GM23248 (cell line): ENCODE measurements around the gene KCTD17. TPM values are rescaled to one million over a fixed set of nuclear protein-coding genes. Genes with fewer than 3 reads are reported as not detected.

Experiments
- DNase-seq: peaks from one replicate; pipeline ENCODE4 v3.0.0-alpha.2; 2015
- H2AFZ ChIP-seq: fragments of 200-600 bp; sonication (generic); 2 replicates; pipeline ENCODE4 v1.6.1; 2016; ENCODE audit warnings: antibody characterized with exemption
- H3F3A ChIP-seq: fragments of 200-600 bp; sonication (generic); 2 replicates; pipeline ENCODE4 v1.6.1; 2016; ENCODE audit warnings: mild to moderate bottlenecking, antibody characterized with exemption, mixed run types; ENCODE audit not compliant: insufficient read depth
- H3K27ac ChIP-seq: fragments of 200-600 bp; sonication (generic); 2 replicates; pipeline ENCODE4 v1.5.1; 2016; ENCODE audit warnings: mild to moderate bottlenecking
- H3K27me3 ChIP-seq: fragments of 200-600 bp; sonication (generic); replicated peaks from 2 replicates; pipeline ENCODE4 v1.6.1; 2016; ENCODE audit warnings: mild to moderate bottlenecking; ENCODE audit not compliant: insufficient read depth
- H3K36me3 ChIP-seq: fragments of 200-600 bp; sonication (generic); 2 replicates; pipeline ENCODE4 v1.6.1; 2016; ENCODE audit warnings: low read depth, mild to moderate bottlenecking
- H3K4me1 ChIP-seq: fragments of 200-600 bp; sonication (generic); 2 replicates; pipeline ENCODE4 v1.6.1; 2016; ENCODE audit warnings: mild to moderate bottlenecking; ENCODE audit not compliant: insufficient read depth
- H3K4me2 ChIP-seq: fragments of 200-600 bp; sonication (generic); one replicate; pipeline ENCODE4 v1.6.1; 2016; ENCODE audit warnings: mild to moderate bottlenecking; ENCODE audit not compliant: unreplicated experiment
- H3K4me3 ChIP-seq: fragments of 200-600 bp; sonication (generic); 2 replicates; pipeline ENCODE4 v1.5.1; 2016; ENCODE audit warnings: mild to moderate bottlenecking
- H3K79me2 ChIP-seq: fragments of 200-600 bp; sonication (generic); 2 replicates; pipeline ENCODE4 v1.6.1; 2016; ENCODE audit warnings: mild to moderate bottlenecking; ENCODE audit not compliant: insufficient read depth
- H3K9ac ChIP-seq: fragments of 200-600 bp; sonication (generic); 2 replicates; pipeline ENCODE4 v1.6.1; 2016; ENCODE audit warnings: mild to moderate bottlenecking
- H3K9me2 ChIP-seq: fragments of 200-600 bp; sonication (generic); 2 replicates; pipeline ENCODE4 v1.6.1; 2016; ENCODE audit warnings: mixed run types, mild to moderate bottlenecking, moderate library complexity; ENCODE audit not compliant: insufficient read depth
- H3K9me3 ChIP-seq: fragments of 200-600 bp; sonication (generic); one replicate; pipeline ENCODE4 v1.6.1; 2017; ENCODE audit warnings: low read depth
- H4K20me1 ChIP-seq: fragments of 200-600 bp; sonication (generic); 2 replicates; pipeline ENCODE4 v1.6.0; 2016; ENCODE audit not compliant: insufficient read depth
- EZH2 ChIP-seq: fragments of 200-600 bp; sonication (generic); IDR thresholded peaks from 2 replicates; pipeline ENCODE4 v1.6.1; 2018; ENCODE audit warnings: antibody characterized with exemption, mild to moderate bottlenecking; ENCODE audit not compliant: insufficient read depth, poor library complexity, severe bottlenecking
- EZH2phosphoT487 ChIP-seq: fragments of 200-600 bp; sonication (generic); IDR thresholded peaks from 2 replicates; pipeline ENCODE4 v1.6.1; 2018; ENCODE audit warnings: antibody characterized with exemption, moderate library complexity, mild to moderate bottlenecking, low read depth; ENCODE audit not compliant: insufficient read depth
- WGBS, 2 experiments: methylation state at CpG; one replicate each; pipeline ENCODE4 v1.1.6; 2015 to 2017; ENCODE audit warnings: low lambda C conversion rate in 2 of 2, low coverage in 1 of 2; ENCODE audit errors: missing lambda C conversion rate in 2 of 2; 5-methylcytosine and 5-hydroxymethylcytosine counted together
- in situ Hi-C: fragments of 300-500 bp; cut with MboI; formaldehyde crosslinking; loops from 2 replicates; pipeline ENCODE4 v1.15.0; 2020
- polyA plus RNA-seq: library from polyadenylated mRNA; unstranded; fragments of >200 nt; fragmentation: Nextera tagmentation; extraction: Ambion mirVana; gene quantifications from 2 replicates; pipeline ENCODE4 v1.2.1, GENCODE V29; 2016
- total RNA-seq: library from RNA; depleted of rRNA; stranded (reverse); fragments of >200 nt; shearing (Covaris generic); gene quantifications from 2 replicates; pipeline ENCODE4 v1.2.3, GENCODE V29; 2014

KCTD17 gene
- total and polyA plus RNA-seq, 2 experiments from 2014 or later, result 41.6 to 59.6 TPM

- Histone ChIP-seq H3K36me3 (no peaks in the 10 kb centered on the region), H3K27me3 (peaks cover 33% of the 10 kb centered on the region), H3K9me3 (no peaks in the 10 kb centered on the region), H3K4me3 (no peak overlapping the region), H3K9ac (no peak overlapping the region), H3K4me1 (peaks cover under 1% of the 10 kb centered on the region; the same call in 1 of the 2 replicates), H3K4me2 (no peak overlapping the region), H4K20me1 (no peaks in the 10 kb centered on the region), H2AFZ (no peak overlapping the region), H3K9me2 (no peaks in the 10 kb centered on the region), H3F3A (no peaks in the 10 kb centered on the region), H3K79me2 (no peaks in the 10 kb centered on the region), H3K27ac (no peak overlapping the region)
- in situ Hi-C loops, result no loop called here
- no peak for DNase-seq
- WGBS, 2 experiments, result 35 to 43% methylated on average over 6 of the region's 6 CpGs
- TF ChIP-seq EZH2phosphoT487, result no peak
- no peak for TF ChIP-seq EZH2
Measured at GRCh38 chr22:37092997-37093396, 41.5 kb downstream of the KCTD17 start.

GRCh38 chr22:37094239-37094638 is 42.7 kb downstream of the KCTD17 start:
- in situ Hi-C loops, result no loop called here
- no peaks in the 10 kb centered on the region for H4K20me1 ChIP-seq
- H3F3A ChIP-seq, result no peaks in the 10 kb centered on the region
- no peak overlapping the region for H3K9ac ChIP-seq
- H3K79me2 ChIP-seq, result no peaks in the 10 kb centered on the region
- H3K9me3 ChIP-seq, result no peaks in the 10 kb centered on the region
- no peaks in the 10 kb centered on the region for H3K4me1 ChIP-seq
- H3K36me3 ChIP-seq, result no peaks in the 10 kb centered on the region
- DNase-seq, result no peak
- no peak overlapping the region for H3K4me2 ChIP-seq
- no peaks in the 10 kb centered on the region for H3K9me2 ChIP-seq
- H2AFZ ChIP-seq, result no peak overlapping the region
- 0 to 3% methylated on average over 1 of the region's 1 CpG for WGBS, 2 experiments
- TF ChIP-seq EZH2 (no peak), EZH2phosphoT487 (no peak)
- H3K27me3 ChIP-seq, result peaks cover 34% of the 10 kb centered on the region
- H3K4me3 ChIP-seq, result no peak overlapping the region
- no peak overlapping the region for H3K27ac ChIP-seq

- Histone ChIP-seq H3K9me3 (no peaks in the 10 kb centered on the region), H4K20me1 (no peaks in the 10 kb centered on the region), H3K4me2 (no peak overlapping the region), H3K79me2 (no peaks in the 10 kb centered on the region), H3K27ac (no peak overlapping the region), H3K36me3 (no peaks in the 10 kb centered on the region), H3K27me3 (peaks cover 43% of the 10 kb centered on the region), H3K9me2 (no peaks in the 10 kb centered on the region), H3K4me3 (no peak overlapping the region), H3K4me1 (no peaks in the 10 kb centered on the region), H3F3A (no peaks in the 10 kb centered on the region), H3K9ac (no peak overlapping the region), H2AFZ (no peak overlapping the region)
- 59 to 61% methylated on average over 11 of the region's 11 CpGs for WGBS, 2 experiments
- TF ChIP-seq EZH2 (no peak), EZH2phosphoT487 (no peak)
- in situ Hi-C loops, result no loop called here
- DNase-seq, result no peak
Measured at GRCh38 chr22:37095113-37095512, 43.6 kb downstream of the KCTD17 start.

- no peak for DNase-seq
- no peak overlapping the region for H2AFZ ChIP-seq
- H3K9ac ChIP-seq, result no peak overlapping the region
- H3K9me2 ChIP-seq, result no peaks in the 10 kb centered on the region
- H3K36me3 ChIP-seq, result no peaks in the 10 kb centered on the region
- H3K79me2 ChIP-seq, result no peaks in the 10 kb centered on the region
- peaks cover 44% of the 10 kb centered on the region for H3K27me3 ChIP-seq
- in situ Hi-C loops, result no loop called here
- H3F3A ChIP-seq, result no peaks in the 10 kb centered on the region
- no peaks in the 10 kb centered on the region for H4K20me1 ChIP-seq
- H3K27ac ChIP-seq, result no peak overlapping the region
- no peaks in the 10 kb centered on the region for H3K4me1 ChIP-seq
- H3K4me3 ChIP-seq, result no peak overlapping the region
- TF ChIP-seq EZH2phosphoT487 (no peak), EZH2 (no peak)
- no peaks in the 10 kb centered on the region for H3K9me3 ChIP-seq
- H3K4me2 ChIP-seq, result no peak overlapping the region
- 68 to 71% methylated on average over 10 to 13 of the region's 13 CpGs for WGBS, 2 experiments
Measured at GRCh38 chr22:37097346-37097745, 45.8 kb downstream of the KCTD17 start.
